OCI-LY3 (cell line): ENCODE measurements around the gene CA12.

ENCODE experiments used
- H2AFZ ChIP-seq: fragments of 200-600, 300-600 bp; shearing (Covaris generic); 2 replicates; pipeline ENCODE4 v1.6.0; 2014; ENCODE audit warnings: antibody characterized with exemption, low read depth, low read length
- H3K27ac ChIP-seq: fragments of 200-600, 300-600 bp; sonication (generic); 2 replicates; pipeline ENCODE4 v1.5.1; 2014; ENCODE audit warnings: mild to moderate bottlenecking, low read length, moderate library complexity, mixed read lengths
- H3K27me3 ChIP-seq: fragments of 200-600, 300-600 bp; sonication (generic); 2 replicates; pipeline ENCODE4 v1.6.1; 2014; ENCODE audit warnings: low read depth, low read length, mixed read lengths
- H3K36me3 ChIP-seq: fragments of 200-600, 300-600 bp; sonication (generic); replicated peaks from 2 replicates; pipeline ENCODE3; 2014; ENCODE audit warnings: low read depth, low read length, mixed read lengths
- H3K4me1 ChIP-seq: fragments of 300-600, 200-600 bp; sonication (generic); 2 replicates; pipeline ENCODE4 v1.6.1; 2014; ENCODE audit warnings: low read length, mixed read lengths
- H3K4me2 ChIP-seq: fragments of 200-600, 300-600 bp; sonication (generic); 2 replicates; pipeline ENCODE4 v1.6.1; 2014; ENCODE audit warnings: low read length, mixed read lengths
- H3K4me3 ChIP-seq: fragments of 300-600, 200-600 bp; sonication (generic); 2 replicates; pipeline ENCODE4 v1.5.1; 2014; ENCODE audit warnings: antibody characterized with exemption, mild to moderate bottlenecking, low read length, moderate library complexity
- H3K79me2 ChIP-seq: fragments of 300-600, 200-600 bp; shearing (Covaris generic); 2 replicates; pipeline ENCODE4 v1.6.1; 2014; ENCODE audit warnings: mild to moderate bottlenecking, low read length, mixed read lengths
- H3K9ac ChIP-seq: fragments of 300-600, 200-600 bp; shearing (Covaris generic); 2 replicates; pipeline ENCODE4 v1.6.0; 2014; ENCODE audit warnings: mild to moderate bottlenecking, low read length, moderate library complexity
- H3K9me3 ChIP-seq: fragments of 200-600, 300-600 bp; shearing (Covaris generic); 2 replicates; pipeline ENCODE4 v1.6.1; 2014; ENCODE audit warnings: low read length, mixed read lengths; ENCODE audit not compliant: insufficient read depth
- H4K20me1 ChIP-seq: fragments of 200-600, 300-600 bp; sonication (generic); 2 replicates; pipeline ENCODE4 v1.6.1; 2016; ENCODE audit warnings: low read length, mixed read lengths; ENCODE audit not compliant: insufficient read depth
- CTCF ChIP-seq: fragments of 200-600, 300-600 bp; sonication (generic); IDR thresholded peaks from 2 replicates; pipeline ENCODE4 v1.5.1; 2014; ENCODE audit warnings: antibody characterized with exemption, low read length, low read depth
- EZH2phosphoT487 ChIP-seq: fragments of 200-600 bp; shearing (Covaris generic); IDR thresholded peaks from 2 replicates; pipeline ENCODE4 v1.6.1; 2018; ENCODE audit warnings: antibody characterized with exemption, mixed run types, low read depth

CA12 gene

GRCh38 chr15:63294359-63294758, 87.3 kb downstream of the CA12 start:
- H3K4me2 ChIP-seq, result no peak overlapping the region
- H2AFZ ChIP-seq, result no peak overlapping the region
- no peak for TF ChIP-seq EZH2phosphoT487
- no peak for TF ChIP-seq CTCF
- no peak overlapping the region for H3K4me3 ChIP-seq
- no peaks in the 10 kb centered on the region for H3K9me3 ChIP-seq
- no peaks in the 10 kb centered on the region for H3K79me2 ChIP-seq
- no peak overlapping the region for H3K27ac ChIP-seq
- H3K36me3 ChIP-seq, result peaks cover 2% of the 10 kb centered on the region
- peaks cover 2% of the 10 kb centered on the region; the same call in 1 of the 2 replicates for H3K4me1 ChIP-seq
- H4K20me1 ChIP-seq, result no peaks in the 10 kb centered on the region
- H3K27me3 ChIP-seq, result no peaks in the 10 kb centered on the region
- no peak overlapping the region for H3K9ac ChIP-seq

- H2AFZ ChIP-seq, result no peak overlapping the region
- H3K4me1 ChIP-seq, result peaks cover 5% of the 10 kb centered on the region; the same call in 1 of the 2 replicates
- no peak overlapping the region for H3K4me2 ChIP-seq
- peaks cover 2% of the 10 kb centered on the region for H3K36me3 ChIP-seq
- H3K79me2 ChIP-seq, result no peaks in the 10 kb centered on the region
- H3K4me3 ChIP-seq, result no peak overlapping the region
- H3K27ac ChIP-seq, result no peak overlapping the region
- H3K9ac ChIP-seq, result no peak overlapping the region
- H3K27me3 ChIP-seq, result no peaks in the 10 kb centered on the region
- no peaks in the 10 kb centered on the region for H4K20me1 ChIP-seq
- H3K9me3 ChIP-seq, result no peaks in the 10 kb centered on the region
- TF ChIP-seq CTCF (no peak), EZH2phosphoT487 (no peak)
These were observed 88.9 kb downstream of the CA12 start for GRCh38 chr15:63292771-63293170.

DNA sequence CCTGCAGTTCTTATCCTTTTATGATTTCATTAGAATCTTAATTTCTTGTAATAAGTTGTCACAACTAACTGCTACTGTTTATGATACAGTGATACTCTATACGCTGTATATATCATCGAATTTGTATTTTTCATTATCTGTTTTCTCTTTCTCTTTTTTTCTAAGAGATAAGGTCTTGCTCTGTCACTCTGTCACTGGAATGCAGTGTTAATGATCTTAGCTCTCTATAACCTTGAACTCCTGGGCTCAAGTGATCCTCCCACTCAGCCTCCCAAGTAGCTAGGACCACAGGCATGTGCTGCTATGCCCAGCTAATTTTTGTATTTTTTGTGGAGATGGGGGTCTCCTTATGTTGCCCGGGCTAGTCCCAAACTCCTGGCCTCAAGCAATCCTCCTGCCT, 89.4 kb downstream of the CA12 start:
- no peak overlapping the region for H2AFZ ChIP-seq
- H3K9ac ChIP-seq, result no peak overlapping the region
- TF ChIP-seq EZH2phosphoT487 (no peak), CTCF (no peak)
- H3K27me3 ChIP-seq, result no peaks in the 10 kb centered on the region
- peaks cover 2% of the 10 kb centered on the region for H3K36me3 ChIP-seq
- H3K4me1 ChIP-seq, result peaks cover 5% of the 10 kb centered on the region; the same call in 1 of the 2 replicates
- no peaks in the 10 kb centered on the region for H4K20me1 ChIP-seq
- H3K4me2 ChIP-seq, result no peak overlapping the region
- H3K79me2 ChIP-seq, result no peaks in the 10 kb centered on the region
- no peak overlapping the region for H3K4me3 ChIP-seq
- H3K27ac ChIP-seq, result no peak overlapping the region
- no peaks in the 10 kb centered on the region for H3K9me3 ChIP-seq

DNA sequence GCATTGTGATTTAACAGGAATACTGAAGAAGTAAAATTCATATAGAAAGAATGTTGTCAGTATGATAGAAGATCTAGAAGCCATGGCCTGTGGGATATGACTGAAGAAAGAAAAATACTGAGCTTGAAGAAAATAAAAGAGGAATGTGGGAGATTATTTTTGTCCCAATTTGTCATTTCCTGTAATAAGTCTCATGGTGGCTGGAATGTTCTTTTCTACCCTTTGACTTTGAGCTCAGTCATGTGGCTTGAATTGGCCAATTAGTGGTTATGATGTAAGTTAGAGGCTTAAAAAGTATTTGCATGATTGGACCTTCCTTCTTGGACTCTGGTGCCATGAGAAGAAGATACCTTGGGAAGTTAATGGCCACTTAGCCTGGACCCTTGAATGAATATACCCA, 90.1 kb downstream of the CA12 start:
- Histone ChIP-seq H3K9ac (no peak overlapping the region), H3K4me3 (no peak overlapping the region), H4K20me1 (no peaks in the 10 kb centered on the region), H3K36me3 (peaks cover 2% of the 10 kb centered on the region), H3K27ac (no peak overlapping the region), H3K9me3 (no peaks in the 10 kb centered on the region), H2AFZ (no peak overlapping the region), H3K4me1 (peaks cover 5% of the 10 kb centered on the region; the same call in 1 of the 2 replicates), H3K27me3 (no peaks in the 10 kb centered on the region), H3K4me2 (no peak overlapping the region), H3K79me2 (no peaks in the 10 kb centered on the region)
- TF ChIP-seq EZH2phosphoT487 (no peak), CTCF (no peak)
